ENCODE measurements around the gene SLC29A1. TPM values are rescaled to one million over a fixed set of nuclear protein-coding genes. Genes with fewer than 3 reads are reported as not detected.
"Not testable (repeated sequence)": the region's sequence is repeated elsewhere in the genome, so short reads cannot be mapped to it uniquely, and the experiment has no call there.

Gene SLC29A1
- total and polyA plus RNA-seq, 2 donors (not counting 1 experiment from before 2014, with no cell fraction given), result 6.0 to 7.3 TPM

GRCh38 chr6:44193307-44193910, 30.0 kb upstream of the SLC29A1 start:
- ChIA-PET CTCF (interaction anchor here (0.7 kb wide), 1 partner anchor 700 kb away, joined by 3 read pairs; no protein-coding TSS in a partner anchor), POLR2A (no interaction called here)
- no peaks in the 10 kb centered on the region for H3K4me1 Mint-ChIP-seq
- no peak overlapping the region for H3K4me3 Mint-ChIP-seq
- peaks cover 20% of the 10 kb centered on the region for H3K27me3 Mint-ChIP-seq
- H3K4me2 ChIP-seq (replicated peaks; ENCODE audit: low read depth, low read length, poor library complexity, severe bottlenecking), result no peak overlapping the region
- H2AFZ ChIP-seq (ENCODE audit: insufficient read depth, low read depth, low read length, poor library complexity, severe bottlenecking), result no peak overlapping the region
- H3K79me2 ChIP-seq (ENCODE audit: control insufficient read depth, insufficient read depth, low read length), result no peaks in the 10 kb centered on the region
- H3K4me1 ChIP-seq (ENCODE audit: control insufficient read depth in 2 of 2, insufficient read depth in 2 of 2, low read length in 2 of 2), result no peaks in the 10 kb centered on the region
- H3K9me3 Mint-ChIP-seq (ENCODE audit: insufficient read depth), result no peaks in the 10 kb centered on the region
- H4K20me1 ChIP-seq (ENCODE audit: control insufficient read depth, insufficient read depth, low read length, poor library complexity, severe bottlenecking), result no peaks in the 10 kb centered on the region
- intact Hi-C loops (cut with micrococcal nuclease), result no loop called here
- H3K4me3 ChIP-seq (ENCODE audit: control extremely low read depth in 1 of 5, extremely low read depth in 1 of 5, insufficient read depth in 1 of 5, low read depth in 2 of 5, low read length in 4 of 5), result no peak overlapping the region
- H3K9ac ChIP-seq (ENCODE audit: low read length), result no peak overlapping the region
- 87% methylated on average over 8 of the region's 8 CpGs for WGBS (ENCODE audit: insufficient coverage)
- peaks cover 0 to 7% (median 0%) of the 10 kb centered on the region in 4 experiments for H3K27me3 ChIP-seq (replicated peaks in 1 of 4; ENCODE audit: control extremely low read depth in 1 of 4, control insufficient read depth in 3 of 4, insufficient read depth in 4 of 4, low read length in 3 of 4)
- ATAC-seq (ENCODE audit: low read depth) (no peak), DNase-seq (no peak)
- no peaks in the 10 kb centered on the region for H3K9me3 ChIP-seq (ENCODE audit: control extremely low read depth in 1 of 3, control insufficient read depth in 2 of 3, insufficient read depth in 1 of 3, low read length in 2 of 3)
- no peak overlapping the region for H3K27ac ChIP-seq (ENCODE audit: low read length in 2 of 2)
- no peak for TF ChIP-seq EZH2 (IDR thresholded peaks at IDR 0.05; ENCODE audit: borderline replicate concordance, insufficient read depth, low read depth, low read length, poor library complexity, severe bottlenecking)
- TF ChIP-seq CTCF (IDR thresholded peaks at IDR 0.05), result no peak
- H3K36me3 ChIP-seq (replicated peaks in 1 of 2; ENCODE audit: control extremely low read depth in 1 of 2, control insufficient read depth in 1 of 2, extremely low read depth in 1 of 2, insufficient read depth in 2 of 2, low read length in 1 of 2), result no peaks in the 10 kb centered on the region
- H3K27ac Mint-ChIP-seq, result no peak overlapping the region

- no peaks in the 10 kb centered on the region for H3K79me2 ChIP-seq (ENCODE audit: control insufficient read depth, insufficient read depth, low read length)
- no peaks in the 10 kb centered on the region for H3K4me1 ChIP-seq (ENCODE audit: control insufficient read depth in 2 of 2, insufficient read depth in 2 of 2, low read length in 2 of 2)
- Mint-ChIP-seq H3K4me1 (no peaks in the 10 kb centered on the region), H3K4me3 (no peak overlapping the region), H3K27ac (no peak overlapping the region), H3K27me3 (peaks cover 19% of the 10 kb centered on the region), H3K9me3 (ENCODE audit: insufficient read depth) (no peaks in the 10 kb centered on the region)
- H3K36me3 ChIP-seq (replicated peaks in 1 of 2; ENCODE audit: control extremely low read depth in 1 of 2, control insufficient read depth in 1 of 2, extremely low read depth in 1 of 2, insufficient read depth in 2 of 2, low read length in 1 of 2), result no peaks in the 10 kb centered on the region
- H3K9ac ChIP-seq (ENCODE audit: low read length), result no peak overlapping the region
- no peak overlapping the region for H3K4me2 ChIP-seq (replicated peaks; ENCODE audit: low read depth, low read length, poor library complexity, severe bottlenecking)
- H3K9me3 ChIP-seq (ENCODE audit: control extremely low read depth in 1 of 3, control insufficient read depth in 2 of 3, insufficient read depth in 1 of 3, low read length in 2 of 3), result no peaks in the 10 kb centered on the region
- no peaks in the 10 kb centered on the region for H4K20me1 ChIP-seq (ENCODE audit: control insufficient read depth, insufficient read depth, low read length, poor library complexity, severe bottlenecking)
- no peak overlapping the region for H2AFZ ChIP-seq (ENCODE audit: insufficient read depth, low read depth, low read length, poor library complexity, severe bottlenecking)
- WGBS (ENCODE audit: insufficient coverage), result 97% methylated on average over 3 of the region's 5 CpGs
- ATAC-seq (ENCODE audit: low read depth) (no peak), DNase-seq (no peak)
- H3K27ac ChIP-seq (ENCODE audit: low read length in 2 of 2), result no peak overlapping the region
- no peak overlapping the region for H3K4me3 ChIP-seq (ENCODE audit: control extremely low read depth in 1 of 5, extremely low read depth in 1 of 5, insufficient read depth in 1 of 5, low read depth in 2 of 5, low read length in 4 of 5)
- ChIA-PET POLR2A (no interaction called here), CTCF (no interaction called here)
- peaks cover 0 to 7% (median 0%) of the 10 kb centered on the region in 4 experiments for H3K27me3 ChIP-seq (replicated peaks in 1 of 4; ENCODE audit: control extremely low read depth in 1 of 4, control insufficient read depth in 3 of 4, insufficient read depth in 4 of 4, low read length in 3 of 4)
- intact Hi-C loops (cut with micrococcal nuclease), result no loop called here
- TF ChIP-seq CTCF (IDR thresholded peaks at IDR 0.05) (no peak), EZH2 (IDR thresholded peaks at IDR 0.05; ENCODE audit: borderline replicate concordance, insufficient read depth, low read depth, low read length, poor library complexity, severe bottlenecking) (no peak)
Measured at GRCh38 chr6:44194326-44194725, 29.1 kb upstream of the SLC29A1 start.

GRCh38 chr6:44196351-44196750, 27.0 kb upstream of the SLC29A1 start:
- intact Hi-C loops (cut with micrococcal nuclease), result not testable (repeated sequence)

More at GRCh38 chr6:44196351-44196750, 27.0 kb upstream of the SLC29A1 start:
- H3K9me3 Mint-ChIP-seq (ENCODE audit: insufficient read depth); H3K27me3 ChIP-seq (replicated peaks in 1 of 4; ENCODE audit: control extremely low read depth in 1 of 4, control insufficient read depth in 3 of 4, insufficient read depth in 4 of 4, low read length in 3 of 4); H3K36me3 ChIP-seq (replicated peaks in 1 of 2; ENCODE audit: control extremely low read depth in 1 of 2, control insufficient read depth in 1 of 2, extremely low read depth in 1 of 2, insufficient read depth in 2 of 2, low read length in 1 of 2); H3K9ac ChIP-seq (ENCODE audit: low read length); H3K4me2 ChIP-seq (replicated peaks; ENCODE audit: low read depth, low read length, poor library complexity, severe bottlenecking); H3K4me3 ChIP-seq (ENCODE audit: control extremely low read depth in 1 of 5, extremely low read depth in 1 of 5, insufficient read depth in 1 of 5, low read depth in 2 of 5, low read length in 4 of 5); H4K20me1 ChIP-seq (ENCODE audit: control insufficient read depth, insufficient read depth, low read length, poor library complexity, severe bottlenecking); DNase-seq; ATAC-seq (ENCODE audit: low read depth); H3K27ac Mint-ChIP-seq; CTCF ChIA-PET; H3K27ac ChIP-seq (ENCODE audit: low read length in 2 of 2); POLR2A ChIA-PET; H3K4me1 Mint-ChIP-seq; H3K4me3 Mint-ChIP-seq; H3K9me3 ChIP-seq (ENCODE audit: control extremely low read depth in 1 of 3, control insufficient read depth in 2 of 3, insufficient read depth in 1 of 3, low read length in 2 of 3); H2AFZ ChIP-seq (ENCODE audit: insufficient read depth, low read depth, low read length, poor library complexity, severe bottlenecking); H3K79me2 ChIP-seq (ENCODE audit: control insufficient read depth, insufficient read depth, low read length); H3K4me1 ChIP-seq (ENCODE audit: control insufficient read depth in 2 of 2, insufficient read depth in 2 of 2, low read length in 2 of 2): not testable (repeated sequence)
- 92% methylated on average over 10 of the region's 11 CpGs for WGBS (ENCODE audit: insufficient coverage)
- H3K27me3 Mint-ChIP-seq, result peaks cover 17% of the 10 kb centered on the region
